Transverse colon (tissue), 3 donors: ENCODE results near the gene AFG3L2.

Source experiments
- CTCF ChIP-seq, 5 experiments: fragments of 200-600 bp in 3 of 5; fragments of 450-650 bp in 2 of 5; sonication (generic) in 3 of 5; IDR thresholded peaks; 1 replicate in 2 of 5; 2 replicates in 3 of 5; pipeline ENCODE4 v1.5.1; 2016 to 2017; ENCODE audit warnings: antibody characterized with exemption in 5 of 5, inconsistent platforms in 3 of 5, mild to moderate bottlenecking in 2 of 5, moderate library complexity in 1 of 5
- POLR2A ChIP-seq: fragments of 450-650 bp; IDR thresholded peaks from one replicate; pipeline ENCODE4 v1.6.1; 2016; ENCODE audit warnings: antibody characterized with exemption, mild to moderate bottlenecking, moderate library complexity

GRCh38 chr18:12416098-12416729, 39.2 kb upstream of the AFG3L2 start:
- no peak for TF ChIP-seq CTCF (IDR thresholded peaks at IDR 0.05)
- TF ChIP-seq POLR2A, result no peak
